Measurements from ENCODE around the gene B3GNT3. TPM values are rescaled to one million over a fixed set of nuclear protein-coding genes. Genes with fewer than 3 reads are reported as not detected.

Gene B3GNT3
- total and polyA plus RNA-seq, 9 of the 15 experiments (the other 6 are each of a cell fraction or from before 2014, with no cell fraction given) = 0.06 to 0.11 (median 0.07) TPM; not detected in 6

DNA sequence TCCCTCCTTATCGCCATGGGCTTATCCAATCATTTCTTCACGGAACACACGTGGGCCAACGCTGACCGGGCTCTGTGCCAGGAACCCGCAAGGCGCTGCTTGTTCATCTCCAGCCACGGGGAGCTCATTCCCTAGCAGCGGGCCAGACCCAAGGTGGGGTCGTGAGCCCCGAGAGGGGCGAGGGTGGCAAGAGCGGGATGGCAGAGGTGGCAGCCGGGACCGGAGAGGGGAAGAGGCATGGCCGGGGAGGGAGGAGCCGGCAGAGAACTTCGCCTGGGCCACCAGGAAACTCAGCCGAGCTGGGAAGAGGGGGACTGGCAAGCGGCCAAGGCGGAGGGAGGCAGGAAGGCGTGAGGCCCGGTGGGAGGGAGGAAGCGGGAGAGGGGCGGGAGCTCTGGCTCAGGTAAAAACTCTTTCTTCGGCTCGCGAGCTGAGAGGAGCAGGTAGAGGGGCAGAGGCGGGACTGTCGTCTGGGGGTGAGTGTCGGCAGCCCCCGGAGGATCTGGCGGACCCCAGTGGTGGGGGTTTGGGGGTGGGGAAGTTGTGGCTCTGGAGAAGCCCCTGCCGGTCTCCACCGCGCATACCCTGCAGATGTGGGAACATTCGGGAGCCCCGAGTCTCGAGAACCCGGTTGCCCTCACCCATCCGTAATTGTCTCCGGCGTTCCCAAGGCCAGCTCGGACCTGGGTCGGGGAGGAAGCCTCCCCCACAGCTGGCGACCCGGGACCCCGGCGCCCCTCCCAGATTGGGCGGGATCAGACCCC is at the start of gene B3GNT3 (continued):
- TF ChIP-seq, protein P1, sequence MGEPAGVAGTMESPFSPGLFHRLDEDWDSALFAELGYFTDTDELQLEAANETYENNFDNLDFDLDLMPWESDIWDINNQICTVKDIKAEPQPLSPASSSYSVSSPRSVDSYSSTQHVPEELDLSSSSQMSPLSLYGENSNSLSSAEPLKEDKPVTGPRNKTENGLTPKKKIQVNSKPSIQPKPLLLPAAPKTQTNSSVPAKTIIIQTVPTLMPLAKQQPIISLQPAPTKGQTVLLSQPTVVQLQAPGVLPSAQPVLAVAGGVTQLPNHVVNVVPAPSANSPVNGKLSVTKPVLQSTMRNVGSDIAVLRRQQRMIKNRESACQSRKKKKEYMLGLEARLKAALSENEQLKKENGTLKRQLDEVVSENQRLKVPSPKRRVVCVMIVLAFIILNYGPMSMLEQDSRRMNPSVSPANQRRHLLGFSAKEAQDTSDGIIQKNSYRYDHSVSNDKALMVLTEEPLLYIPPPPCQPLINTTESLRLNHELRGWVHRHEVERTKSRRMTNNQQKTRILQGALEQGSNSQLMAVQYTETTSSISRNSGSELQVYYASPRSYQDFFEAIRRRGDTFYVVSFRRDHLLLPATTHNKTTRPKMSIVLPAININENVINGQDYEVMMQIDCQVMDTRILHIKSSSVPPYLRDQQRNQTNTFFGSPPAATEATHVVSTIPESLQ (CRISPR knock-in tag; IDR thresholded peaks at IDR 0.05) = 0 out of 2 replicates have a peak, but pooled peaks have one; percentile 67
- TF ChIP-seq CBFB (CRISPR knock-in tag; IDR thresholded peaks at IDR 0.05) (peak; percentile 79; the same call in 1 of the 2 replicates), XRCC4 (IDR thresholded peaks at IDR 0.05; ENCODE audit: extremely low read depth, insufficient read depth, insufficient read length) (no peak), CBX3 (IDR thresholded peaks at IDR 0.05; ENCODE audit: borderline replicate concordance in 1 of 2, low read length in 2 of 2) (peak in 1 of 2 experiments; percentile 63; a peak in 1 of 3 replicates), ETV5 (CRISPR knock-in tag; IDR thresholded peaks at IDR 0.05; ENCODE audit: low read depth) (0 out of 2 replicates have a peak, but pooled peaks have one; percentile 54), NRF1 (conservative IDR thresholded peaks at IDR 0.05 in 1 of 2, IDR thresholded peaks at IDR 0.05 in 1 of 2) (0 out of 4 replicates have a peak, but pooled peaks of 1 of the 2 experiments have one; percentile 9), GABPB1 (CRISPR knock-in tag; IDR thresholded peaks at IDR 0.05) (0 out of 2 replicates have a peak, but pooled peaks have one; percentile 6), CHD4 (IDR thresholded peaks at IDR 0.05; ENCODE audit: insufficient read depth, insufficient replicate concordance, low read depth, low read length, poor library complexity, severe bottlenecking) (peak; percentile 82), KDM1A (IDR thresholded peaks at IDR 0.05) (peak; percentile 52 to 92; a peak in 3 of 4 replicates), SMARCA5 (IDR thresholded peaks at IDR 0.05) (peak; percentile 87; the same call in 1 of the 2 replicates), PHF20 (IDR thresholded peaks at IDR 0.05; ENCODE audit: partially characterized antibody) (peak; percentile 68), POLR2G (IDR thresholded peaks at IDR 0.05; ENCODE audit: low read depth, low read length) (peak; percentile 18; the same call in 1 of the 2 replicates)
- TF ChIP-seq, protein P2, sequence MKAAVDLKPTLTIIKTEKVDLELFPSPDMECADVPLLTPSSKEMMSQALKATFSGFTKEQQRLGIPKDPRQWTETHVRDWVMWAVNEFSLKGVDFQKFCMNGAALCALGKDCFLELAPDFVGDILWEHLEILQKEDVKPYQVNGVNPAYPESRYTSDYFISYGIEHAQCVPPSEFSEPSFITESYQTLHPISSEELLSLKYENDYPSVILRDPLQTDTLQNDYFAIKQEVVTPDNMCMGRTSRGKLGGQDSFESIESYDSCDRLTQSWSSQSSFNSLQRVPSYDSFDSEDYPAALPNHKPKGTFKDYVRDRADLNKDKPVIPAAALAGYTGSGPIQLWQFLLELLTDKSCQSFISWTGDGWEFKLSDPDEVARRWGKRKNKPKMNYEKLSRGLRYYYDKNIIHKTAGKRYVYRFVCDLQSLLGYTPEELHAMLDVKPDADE (conservative IDR thresholded peaks at IDR 0.05; ENCODE audit: control insufficient read depth, low read depth, low read length) = 0 out of 2 replicates have a peak, but pooled peaks have one; percentile 43
- TF ChIP-seq, protein P3, sequence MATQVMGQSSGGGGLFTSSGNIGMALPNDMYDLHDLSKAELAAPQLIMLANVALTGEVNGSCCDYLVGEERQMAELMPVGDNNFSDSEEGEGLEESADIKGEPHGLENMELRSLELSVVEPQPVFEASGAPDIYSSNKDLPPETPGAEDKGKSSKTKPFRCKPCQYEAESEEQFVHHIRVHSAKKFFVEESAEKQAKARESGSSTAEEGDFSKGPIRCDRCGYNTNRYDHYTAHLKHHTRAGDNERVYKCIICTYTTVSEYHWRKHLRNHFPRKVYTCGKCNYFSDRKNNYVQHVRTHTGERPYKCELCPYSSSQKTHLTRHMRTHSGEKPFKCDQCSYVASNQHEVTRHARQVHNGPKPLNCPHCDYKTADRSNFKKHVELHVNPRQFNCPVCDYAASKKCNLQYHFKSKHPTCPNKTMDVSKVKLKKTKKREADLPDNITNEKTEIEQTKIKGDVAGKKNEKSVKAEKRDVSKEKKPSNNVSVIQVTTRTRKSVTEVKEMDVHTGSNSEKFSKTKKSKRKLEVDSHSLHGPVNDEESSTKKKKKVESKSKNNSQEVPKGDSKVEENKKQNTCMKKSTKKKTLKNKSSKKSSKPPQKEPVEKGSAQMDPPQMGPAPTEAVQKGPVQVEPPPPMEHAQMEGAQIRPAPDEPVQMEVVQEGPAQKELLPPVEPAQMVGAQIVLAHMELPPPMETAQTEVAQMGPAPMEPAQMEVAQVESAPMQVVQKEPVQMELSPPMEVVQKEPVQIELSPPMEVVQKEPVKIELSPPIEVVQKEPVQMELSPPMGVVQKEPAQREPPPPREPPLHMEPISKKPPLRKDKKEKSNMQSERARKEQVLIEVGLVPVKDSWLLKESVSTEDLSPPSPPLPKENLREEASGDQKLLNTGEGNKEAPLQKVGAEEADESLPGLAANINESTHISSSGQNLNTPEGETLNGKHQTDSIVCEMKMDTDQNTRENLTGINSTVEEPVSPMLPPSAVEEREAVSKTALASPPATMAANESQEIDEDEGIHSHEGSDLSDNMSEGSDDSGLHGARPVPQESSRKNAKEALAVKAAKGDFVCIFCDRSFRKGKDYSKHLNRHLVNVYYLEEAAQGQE (IDR thresholded peaks at IDR 0.05; ENCODE audit: borderline replicate concordance) = 0 out of 2 replicates have a peak, but pooled peaks have one; percentile 6
- TF ChIP-seq, protein P3 (CRISPR knock-in tag; IDR thresholded peaks at IDR 0.05; ENCODE audit: low read depth) = no peak

Data from K562 (cell line).